IMR-90 (cell line): ENCODE measurements around the gene SYNGR1. TPM values are rescaled to one million over a fixed set of nuclear protein-coding genes. Genes with fewer than 3 reads are reported as not detected.

ENCODE experiments used
- ATAC-seq: fragments of 200-7000 bp; cut with Tn5 transposase; 2 replicates; pipeline ENCODE4 v1.9.1; 2020; ENCODE audit warnings: low read depth, mild to moderate bottlenecking, moderate library complexity
- BruUV-seq: library from RNA; stranded (reverse); fragments of 400-500 nt; replicated peaks from 2 replicates; lab custom pipeline; 2021; lab: Mats Ljungman, UMichigan
- CTCF ChIA-PET: fragments of 300-600 bp; formaldehyde crosslinking; extraction: SDS; loops from one replicate; lab custom pipeline; 2021; ENCODE audit warnings: antibody characterized with exemption; lab: Yijun Ruan, JAX
- POLR2A ChIA-PET: fragments of 300-600 bp; sonication (Branson Sonifier 250); formaldehyde crosslinking; loops from one replicate; lab custom pipeline; 2022; ENCODE audit warnings: antibody characterized with exemption; ENCODE audit not compliant: unreplicated experiment; lab: Charles Lee
- DNase-seq: peaks from one replicate; pipeline ENCODE4 v3.0.0; 2013
- H2AFZ ChIP-seq: replicated peaks from 2 replicates; pipeline ENCODE3; 2013; ENCODE audit warnings: low read length, mild to moderate bottlenecking; ENCODE audit not compliant: poor library complexity
- H2AK5ac ChIP-seq: 2 replicates; pipeline ENCODE4 v1.6.1; 2013; ENCODE audit warnings: low read depth, low read length, inconsistent platforms
- H2AK9ac ChIP-seq: replicated peaks from 2 replicates; pipeline ENCODE3; 2013; ENCODE audit warnings: mild to moderate bottlenecking, low read depth, low read length, moderate library complexity; ENCODE audit not compliant: poor library complexity
- H2BK120ac ChIP-seq: 2 replicates; pipeline ENCODE4 v1.6.1; 2013; ENCODE audit warnings: low read depth, low read length, inconsistent platforms
- H2BK15ac ChIP-seq: 3 replicates; pipeline ENCODE4 v1.6.1; 2013; ENCODE audit warnings: low read depth, low read length, inconsistent platforms
- H2BK20ac ChIP-seq: 2 replicates; pipeline ENCODE4 v1.6.1; 2013; ENCODE audit warnings: low read depth, mild to moderate bottlenecking, inconsistent platforms, low read length, moderate library complexity
- H2BK5ac ChIP-seq: 2 replicates; pipeline ENCODE4 v1.6.1; 2013; ENCODE audit warnings: mild to moderate bottlenecking, low read depth, low read length, inconsistent platforms; ENCODE audit not compliant: poor library complexity, severe bottlenecking
- H3K14ac ChIP-seq: replicated peaks from 2 replicates; pipeline ENCODE4 v1.6.1; 2013; ENCODE audit warnings: low read depth, low read length, inconsistent platforms
- H3K18ac ChIP-seq: 2 replicates; pipeline ENCODE4 v1.6.1; 2013; ENCODE audit warnings: low read depth, low read length, control low read depth
- H3K23ac ChIP-seq: 2 replicates; pipeline ENCODE4 v1.6.1; 2013; ENCODE audit warnings: low read depth, low read length, inconsistent platforms
- H3K27ac ChIP-seq: 2 replicates; pipeline ENCODE4 v1.5.1; 2013; ENCODE audit warnings: mild to moderate bottlenecking, control low read depth, low read length; ENCODE audit not compliant: insufficient read depth
- H3K27me3 ChIP-seq: 2 replicates; pipeline ENCODE4 v1.6.1; 2013; ENCODE audit warnings: low read length; ENCODE audit not compliant: control insufficient read depth, insufficient read depth
- H3K36me3 ChIP-seq: 2 replicates; pipeline ENCODE4 v1.6.1; 2013; ENCODE audit warnings: low read length, mixed read lengths; ENCODE audit not compliant: control insufficient read depth, insufficient read depth
- H3K4ac ChIP-seq: 2 replicates; pipeline ENCODE4 v1.6.1; 2013; ENCODE audit warnings: low read depth, low read length, inconsistent platforms
- H3K4me1 ChIP-seq: 2 replicates; pipeline ENCODE4 v1.6.1; 2013; ENCODE audit warnings: low read length, mixed read lengths; ENCODE audit not compliant: control insufficient read depth, insufficient read depth
- H3K4me2 ChIP-seq: 2 replicates; pipeline ENCODE4 v1.6.1; 2013; ENCODE audit warnings: low read depth, mild to moderate bottlenecking, control low read depth, low read length, moderate library complexity
- H3K4me3 ChIP-seq: 2 replicates; pipeline ENCODE4 v1.5.1; 2013; ENCODE audit warnings: low read depth, mild to moderate bottlenecking, control low read depth, low read length, moderate library complexity; ENCODE audit not compliant: insufficient read depth
- H3K56ac ChIP-seq: 2 replicates; pipeline ENCODE4 v1.6.1; 2013; ENCODE audit warnings: low read length, inconsistent platforms; ENCODE audit not compliant: insufficient read depth; ENCODE audit errors: extremely low read depth
- H3K79me1 ChIP-seq, 2 experiments: 2 replicates each; pipeline ENCODE4 v1.6.1; 2013; ENCODE audit warnings: low read length in 2 of 2, inconsistent platforms in 1 of 2, low read depth in 1 of 2
- H3K9ac ChIP-seq: 2 replicates; pipeline ENCODE4 v1.6.1; 2013; ENCODE audit warnings: low read depth, low read length, control low read depth
- H3K9me1 ChIP-seq: 2 replicates; pipeline ENCODE4 v1.6.1; 2013; ENCODE audit warnings: low read length, inconsistent platforms; ENCODE audit not compliant: insufficient read depth
- H3K9me3 ChIP-seq: 2 replicates; pipeline ENCODE4 v1.6.1; 2013; ENCODE audit warnings: low read length; ENCODE audit not compliant: control insufficient read depth, insufficient read depth
- H4K20me1 ChIP-seq: 2 replicates; pipeline ENCODE4 v1.6.1; 2013; ENCODE audit warnings: low read length, inconsistent platforms; ENCODE audit not compliant: insufficient read depth
- H4K5ac ChIP-seq: 2 replicates; pipeline ENCODE4 v1.6.1; 2013; ENCODE audit warnings: mild to moderate bottlenecking, low read depth, low read length, control low read depth
- H4K8ac ChIP-seq, 2 experiments: 2 replicates each; pipeline ENCODE4 v1.6.1; 2013; ENCODE audit warnings: low read depth in 2 of 2, low read length in 2 of 2, control low read depth in 1 of 2, inconsistent platforms in 1 of 2
- H4K91ac ChIP-seq: 2 replicates; pipeline ENCODE4 v1.6.1; 2013; ENCODE audit warnings: low read depth, low read length, inconsistent platforms; ENCODE audit not compliant: insufficient read depth
- CEBPB ChIP-seq: IDR thresholded peaks from 2 replicates; pipeline ENCODE4 v1.6.1; 2012; ENCODE audit warnings: low read depth, low read length, improper control_type of control experiment
- FOS ChIP-seq: fragments of 150-350 bp; IDR thresholded peaks from 2 replicates; pipeline ENCODE4 v1.6.1; 2016; ENCODE audit warnings: low read depth, low read length
- MAFK ChIP-seq: IDR thresholded peaks from 2 replicates; pipeline ENCODE4 v1.6.1; 2012; ENCODE audit warnings: low read depth, low read length, improper control_type of control experiment
- MXI1 ChIP-seq: IDR thresholded peaks from 2 replicates; pipeline ENCODE4 v1.6.1; 2012; ENCODE audit warnings: low read depth, mild to moderate bottlenecking, low read length, moderate library complexity, borderline replicate concordance
- NFE2L2 ChIP-seq: fragments of 150-350 bp; IDR thresholded peaks from 2 replicates; pipeline ENCODE4 v1.6.1; 2016; ENCODE audit warnings: low read depth, mild to moderate bottlenecking, low read length
- RCOR1 ChIP-seq: IDR thresholded peaks from 2 replicates; pipeline ENCODE4 v1.6.1; 2012; ENCODE audit warnings: mild to moderate bottlenecking, low read length, improper control_type of control experiment; ENCODE audit not compliant: insufficient replicate concordance
- WGBS, 2 experiments: methylation state at CpG; one replicate each; pipeline versions ENCODE4 v1.1.5 to v1.1.7; 2013; ENCODE audit warnings: missing lambda C conversion rate in 2 of 2; ENCODE audit not compliant: insufficient read length in 1 of 2; ENCODE audit errors: extremely low coverage in 2 of 2; 5-methylcytosine and 5-hydroxymethylcytosine counted together
- dilution Hi-C: fragments of 300-500 bp; cut with HindIII; formaldehyde crosslinking; loops from one replicate; pipeline ENCODE4 v1.14.3; 2018; ENCODE audit warnings: low sequenced_read_pairs; ENCODE audit not compliant: unreplicated experiment
- in situ Hi-C: fragments of 300-500 bp; cut with MboI; formaldehyde crosslinking; loops from 3 replicates; pipeline ENCODE4 v1.14.3; 2019; ENCODE audit warnings: low sequenced_read_pairs, inconsistent platforms, mixed read lengths
- intact Hi-C: fragments of 100-400 bp; cut with micrococcal nuclease; formaldehyde crosslinking; loops from 2 replicates; pipeline ENCODE4 v1.10.0; 2022
- polyA plus RNA-seq, 3 experiments: library from polyadenylated mRNA; depleted of rRNA; stranded (reverse); fragments of >200 nt; gene quantifications; 2 replicates each; pipeline ENCODE4 v1.2.3, GENCODE V29; 2012; ENCODE audit warnings: low replicate concordance in 1 of 3
- total RNA-seq: library from RNA; depleted of rRNA; stranded (reverse); fragments of >200 nt; gene quantifications from 2 replicates; pipeline ENCODE4 v1.2.3, GENCODE V29; 2012
- TF ChIP-seq, protein P1 (sequence below): conservative IDR thresholded peaks from 2 replicates; pipeline ENCODE4 v1.5.1; 2012; ENCODE audit warnings: mild to moderate bottlenecking, low read depth, low read length, improper control_type of control experiment
- TF ChIP-seq, protein P2 (sequence below): fragments of 150-350 bp; IDR thresholded peaks from 2 replicates; pipeline ENCODE4 v1.6.1; 2017; ENCODE audit warnings: mild to moderate bottlenecking, antibody characterized with exemption, low read length, low read depth

SYNGR1 gene
- total and polyA plus RNA-seq, 2 of the 4 experiments (the other 2 are of a cell fraction) = 6.3 to 81.5 TPM

DNA sequence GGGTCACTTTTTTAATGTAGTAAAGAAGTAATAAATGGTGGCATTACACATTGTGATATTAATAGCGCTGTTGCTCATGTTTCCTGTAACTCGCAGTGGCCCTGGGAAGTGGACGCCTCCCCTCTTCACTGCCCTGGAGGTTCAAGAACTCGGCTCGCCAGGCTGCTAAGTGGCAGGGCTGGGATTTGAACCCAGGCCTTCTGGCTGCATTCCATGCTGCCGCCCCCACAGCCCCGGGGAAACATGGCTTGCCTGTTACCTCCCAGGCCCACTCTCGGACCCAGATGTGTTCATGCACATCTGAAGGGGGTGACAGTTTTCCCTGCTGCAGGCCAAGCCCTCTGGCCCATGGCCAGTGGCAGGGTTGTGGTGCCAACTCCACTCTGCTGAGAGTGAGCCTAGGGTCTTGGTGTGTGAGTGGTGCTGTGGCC is 82.0 kb downstream of the SYNGR1 start:
- Histone ChIP-seq H2BK15ac (no peak overlapping the region), H3K9me3 (no peaks in the 10 kb centered on the region), H3K23ac (no peak overlapping the region), H2BK120ac (peak overlapping the region; percentile 23; the same call in 1 of the 2 replicates), H3K36me3 (peaks cover 49% of the 10 kb centered on the region), H4K20me1 (no peaks in the 10 kb centered on the region; the same call in none of the 2 replicates), H2AK9ac (no peak overlapping the region), H3K27ac (no peak overlapping the region), H3K27me3 (no peaks in the 10 kb centered on the region), H3K4ac (no peak overlapping the region), H2AK5ac (no peak overlapping the region), H3K4me2 (no peak overlapping the region), H4K91ac (no peak overlapping the region), H3K9ac (no peak overlapping the region), H3K4me1 (peaks cover 4% of the 10 kb centered on the region; the same call in 1 of the 2 replicates), H4K8ac (no peak overlapping the region), H3K14ac (no peak overlapping the region), H3K79me1 (no peaks in the 10 kb centered on the region), H3K56ac (no peak overlapping the region), H2AFZ (no peak overlapping the region), H3K4me3 (no peak overlapping the region), H3K18ac (no peak overlapping the region), H3K9me1 (0 out of 2 replicates have a peak, but pooled peaks cover 8% of the 10 kb centered on the region), H4K5ac (no peak overlapping the region), H2BK20ac (no peak overlapping the region), H2BK5ac (peak overlapping the region; percentile 10)
- ATAC-seq (no peak), DNase-seq (peak; percentile 34)
- intact Hi-C loops (loop anchor here (10.0 kb wide), 1 partner anchor 63 kb away; no protein-coding TSS in a partner anchor), in situ Hi-C loops (no loop called here), dilution Hi-C loops (no loop called here)
- ChIA-PET CTCF (no interaction called here), POLR2A (no interaction called here)
- no TSS peak for BruUV-seq
- TF ChIP-seq, protein P1, sequence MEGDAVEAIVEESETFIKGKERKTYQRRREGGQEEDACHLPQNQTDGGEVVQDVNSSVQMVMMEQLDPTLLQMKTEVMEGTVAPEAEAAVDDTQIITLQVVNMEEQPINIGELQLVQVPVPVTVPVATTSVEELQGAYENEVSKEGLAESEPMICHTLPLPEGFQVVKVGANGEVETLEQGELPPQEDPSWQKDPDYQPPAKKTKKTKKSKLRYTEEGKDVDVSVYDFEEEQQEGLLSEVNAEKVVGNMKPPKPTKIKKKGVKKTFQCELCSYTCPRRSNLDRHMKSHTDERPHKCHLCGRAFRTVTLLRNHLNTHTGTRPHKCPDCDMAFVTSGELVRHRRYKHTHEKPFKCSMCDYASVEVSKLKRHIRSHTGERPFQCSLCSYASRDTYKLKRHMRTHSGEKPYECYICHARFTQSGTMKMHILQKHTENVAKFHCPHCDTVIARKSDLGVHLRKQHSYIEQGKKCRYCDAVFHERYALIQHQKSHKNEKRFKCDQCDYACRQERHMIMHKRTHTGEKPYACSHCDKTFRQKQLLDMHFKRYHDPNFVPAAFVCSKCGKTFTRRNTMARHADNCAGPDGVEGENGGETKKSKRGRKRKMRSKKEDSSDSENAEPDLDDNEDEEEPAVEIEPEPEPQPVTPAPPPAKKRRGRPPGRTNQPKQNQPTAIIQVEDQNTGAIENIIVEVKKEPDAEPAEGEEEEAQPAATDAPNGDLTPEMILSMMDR = no peak
- TF ChIP-seq CEBPB = no peak
- TF ChIP-seq RCOR1 = no peak
- TF ChIP-seq, protein P2, sequence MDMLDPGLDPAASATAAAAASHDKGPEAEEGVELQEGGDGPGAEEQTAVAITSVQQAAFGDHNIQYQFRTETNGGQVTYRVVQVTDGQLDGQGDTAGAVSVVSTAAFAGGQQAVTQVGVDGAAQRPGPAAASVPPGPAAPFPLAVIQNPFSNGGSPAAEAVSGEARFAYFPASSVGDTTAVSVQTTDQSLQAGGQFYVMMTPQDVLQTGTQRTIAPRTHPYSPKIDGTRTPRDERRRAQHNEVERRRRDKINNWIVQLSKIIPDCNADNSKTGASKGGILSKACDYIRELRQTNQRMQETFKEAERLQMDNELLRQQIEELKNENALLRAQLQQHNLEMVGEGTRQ = no peak
- no peak for TF ChIP-seq FOS
- no peak for TF ChIP-seq MAFK
- TF ChIP-seq MXI1 = no peak
- TF ChIP-seq NFE2L2 = no peak
- no CpG with 5 or more reads among the region's 8 CpGs for whole genome bisulfite sequencing, 2 experiments
